GM12872 (cell line): ENCODE measurements around the gene SEMA4D.

Source experiments
- TF ChIP-seq, protein P1 (sequence below): IDR thresholded peaks from 3 replicates; pipeline ENCODE4 v1.5.1; 2011; ENCODE audit warnings: low read depth, mild to moderate bottlenecking, low read length, moderate library complexity; ENCODE audit not compliant: insufficient read depth

Gene SEMA4D

DNA sequence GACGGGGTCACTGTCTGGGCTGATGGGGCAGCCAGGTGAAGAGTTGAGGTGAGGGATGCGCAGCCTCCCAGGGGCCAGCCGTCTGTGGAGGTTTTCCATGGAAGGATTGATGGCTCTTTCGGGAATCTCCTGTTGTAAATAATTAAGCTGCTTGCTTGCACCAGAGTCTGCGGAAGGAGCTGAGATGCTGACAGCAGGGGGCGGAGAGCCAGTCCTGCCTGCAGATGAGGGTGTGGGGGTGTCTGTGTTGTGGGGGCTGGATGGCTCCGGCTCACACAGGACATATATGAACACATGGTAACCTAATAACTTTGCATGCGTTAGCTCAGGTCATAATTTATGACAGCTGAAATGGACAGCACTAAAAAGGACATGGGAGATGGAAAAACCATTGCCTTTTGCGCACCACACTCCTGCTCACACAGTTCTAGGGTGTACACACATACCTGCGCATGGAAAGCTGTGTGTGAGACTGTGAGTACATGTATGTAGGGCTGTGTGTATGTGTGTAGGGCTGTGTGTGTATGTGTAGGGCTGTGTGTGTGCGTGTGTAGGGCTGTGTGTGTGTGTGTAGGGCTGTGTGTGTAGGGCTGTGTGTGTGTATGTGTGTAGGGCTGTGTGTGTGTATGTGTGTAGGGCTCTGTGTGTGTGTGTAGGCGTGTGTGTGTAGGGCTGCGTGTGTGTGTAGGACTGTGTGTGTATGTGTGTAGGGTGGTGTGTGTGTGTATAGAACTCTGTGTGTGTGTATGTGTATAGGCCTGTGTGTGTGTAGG, 36.8 kb upstream of the SEMA4D start:
- TF ChIP-seq, protein P1, sequence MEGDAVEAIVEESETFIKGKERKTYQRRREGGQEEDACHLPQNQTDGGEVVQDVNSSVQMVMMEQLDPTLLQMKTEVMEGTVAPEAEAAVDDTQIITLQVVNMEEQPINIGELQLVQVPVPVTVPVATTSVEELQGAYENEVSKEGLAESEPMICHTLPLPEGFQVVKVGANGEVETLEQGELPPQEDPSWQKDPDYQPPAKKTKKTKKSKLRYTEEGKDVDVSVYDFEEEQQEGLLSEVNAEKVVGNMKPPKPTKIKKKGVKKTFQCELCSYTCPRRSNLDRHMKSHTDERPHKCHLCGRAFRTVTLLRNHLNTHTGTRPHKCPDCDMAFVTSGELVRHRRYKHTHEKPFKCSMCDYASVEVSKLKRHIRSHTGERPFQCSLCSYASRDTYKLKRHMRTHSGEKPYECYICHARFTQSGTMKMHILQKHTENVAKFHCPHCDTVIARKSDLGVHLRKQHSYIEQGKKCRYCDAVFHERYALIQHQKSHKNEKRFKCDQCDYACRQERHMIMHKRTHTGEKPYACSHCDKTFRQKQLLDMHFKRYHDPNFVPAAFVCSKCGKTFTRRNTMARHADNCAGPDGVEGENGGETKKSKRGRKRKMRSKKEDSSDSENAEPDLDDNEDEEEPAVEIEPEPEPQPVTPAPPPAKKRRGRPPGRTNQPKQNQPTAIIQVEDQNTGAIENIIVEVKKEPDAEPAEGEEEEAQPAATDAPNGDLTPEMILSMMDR: no peak

DNA sequence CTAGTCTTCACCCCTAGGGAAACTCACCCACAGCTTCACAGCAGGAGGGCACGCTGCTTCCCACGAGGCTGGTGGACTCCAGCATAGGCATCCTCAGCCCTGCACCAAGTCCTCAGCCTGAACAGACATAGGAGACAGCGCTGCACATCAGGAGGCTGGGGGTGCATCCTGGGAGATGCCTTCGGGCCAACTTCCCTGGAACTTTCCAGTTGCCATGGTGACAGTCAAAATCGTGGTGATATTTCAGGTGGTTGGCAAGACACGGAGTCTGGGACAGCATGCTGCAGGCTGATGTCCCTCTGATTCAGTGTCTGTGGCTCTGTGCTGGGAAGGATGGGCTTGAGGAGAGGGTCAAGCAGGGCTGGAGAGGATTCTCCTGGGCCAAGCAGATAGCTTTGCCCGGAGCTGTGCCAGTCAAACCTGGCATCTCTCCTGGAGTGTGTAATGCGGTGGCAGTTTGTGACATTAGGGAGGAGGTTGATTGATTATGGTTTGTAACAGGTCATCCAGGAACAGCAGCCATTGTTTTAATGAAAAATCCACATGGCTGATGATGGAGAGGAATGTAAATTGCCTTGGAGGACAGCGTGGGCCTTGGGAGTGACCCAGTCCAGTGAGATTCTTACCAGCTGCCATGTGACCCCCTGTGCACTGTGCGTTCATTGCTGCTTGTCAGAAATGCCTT, 35.6 kb upstream of the SEMA4D start:
- TF ChIP-seq, protein P1: no peak

DNA sequence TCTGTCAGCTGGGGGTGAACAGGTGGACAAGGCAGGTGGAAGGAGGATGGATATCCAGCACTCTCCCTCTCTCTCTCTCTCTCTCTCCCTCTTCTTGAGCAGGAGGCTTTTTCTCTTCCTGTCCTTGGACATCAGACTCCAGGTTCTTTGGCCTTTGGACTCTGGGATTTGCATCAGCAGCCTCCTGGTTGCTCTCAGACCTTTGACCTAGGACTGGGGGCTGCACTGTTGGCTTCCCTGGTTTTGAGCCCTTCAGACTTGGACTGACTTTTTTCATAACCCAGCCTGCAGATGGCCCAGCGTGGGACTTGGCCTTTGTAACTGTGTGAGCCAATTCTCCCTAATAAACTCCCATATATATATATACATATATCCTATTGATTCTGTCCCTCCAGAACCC, 35.0 kb upstream of the SEMA4D start:
- TF ChIP-seq, protein P1: no peak

DNA sequence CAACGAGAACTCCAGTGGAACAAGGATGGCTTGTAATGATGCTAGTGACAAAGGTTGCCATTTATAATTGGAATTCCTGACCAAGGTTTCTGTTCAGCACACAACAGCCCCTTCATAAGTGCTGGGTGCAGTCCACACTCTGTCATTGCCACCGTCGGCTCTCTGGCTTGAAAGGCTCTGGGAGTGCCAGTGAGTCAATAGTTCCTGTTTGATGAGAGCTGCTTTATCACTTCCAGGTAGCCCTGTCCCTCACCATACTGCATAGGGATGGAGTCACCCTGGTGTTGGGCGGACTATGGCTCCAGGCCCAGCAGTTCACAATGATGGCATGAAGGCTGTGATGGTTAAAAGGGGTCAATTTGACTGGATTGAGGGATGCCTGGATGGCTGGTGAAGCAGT, 34.6 kb upstream of the SEMA4D start:
- TF ChIP-seq, protein P1: no peak

DNA sequence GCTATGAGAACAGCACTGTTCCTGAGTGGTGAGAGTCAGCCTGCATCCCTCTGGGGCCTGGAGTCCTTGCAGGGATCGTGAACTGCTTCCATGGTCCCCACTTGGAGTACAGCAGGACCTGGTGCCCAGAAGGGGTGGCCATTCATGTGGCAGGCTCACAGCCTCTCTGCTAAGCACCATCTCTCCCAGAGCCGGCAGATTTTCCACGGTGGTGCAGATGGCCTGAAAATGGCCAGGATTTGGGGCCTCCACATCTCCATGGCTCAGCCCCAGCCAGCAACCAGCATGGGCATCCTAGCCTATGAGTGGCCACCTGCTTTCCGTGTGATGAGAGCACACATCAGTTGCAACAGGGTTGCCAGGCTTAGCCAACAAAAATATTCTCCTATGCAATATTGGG, 33.9 kb upstream of the SEMA4D start:
- TF ChIP-seq, protein P1: no peak

DNA sequence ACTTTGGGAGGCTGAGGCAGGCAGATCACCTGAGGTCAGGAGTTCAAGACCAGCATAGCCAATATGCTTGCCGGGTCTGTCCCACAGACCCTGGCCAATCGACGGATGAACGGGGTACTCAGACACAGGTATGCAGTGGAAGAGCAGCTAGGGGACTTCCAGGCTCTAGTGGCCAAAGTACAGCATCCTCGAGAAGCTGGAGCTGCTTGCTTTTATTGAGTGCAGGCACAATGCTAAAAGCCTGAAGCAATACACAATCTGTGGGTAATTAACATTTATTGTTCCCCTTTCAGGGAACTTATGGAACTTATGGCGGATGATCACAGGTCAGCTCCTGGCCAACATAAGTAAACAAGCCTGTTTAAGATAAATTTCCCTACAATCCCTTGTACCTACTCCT, 32.8 kb upstream of the SEMA4D start:
- TF ChIP-seq, protein P1: no peak

DNA sequence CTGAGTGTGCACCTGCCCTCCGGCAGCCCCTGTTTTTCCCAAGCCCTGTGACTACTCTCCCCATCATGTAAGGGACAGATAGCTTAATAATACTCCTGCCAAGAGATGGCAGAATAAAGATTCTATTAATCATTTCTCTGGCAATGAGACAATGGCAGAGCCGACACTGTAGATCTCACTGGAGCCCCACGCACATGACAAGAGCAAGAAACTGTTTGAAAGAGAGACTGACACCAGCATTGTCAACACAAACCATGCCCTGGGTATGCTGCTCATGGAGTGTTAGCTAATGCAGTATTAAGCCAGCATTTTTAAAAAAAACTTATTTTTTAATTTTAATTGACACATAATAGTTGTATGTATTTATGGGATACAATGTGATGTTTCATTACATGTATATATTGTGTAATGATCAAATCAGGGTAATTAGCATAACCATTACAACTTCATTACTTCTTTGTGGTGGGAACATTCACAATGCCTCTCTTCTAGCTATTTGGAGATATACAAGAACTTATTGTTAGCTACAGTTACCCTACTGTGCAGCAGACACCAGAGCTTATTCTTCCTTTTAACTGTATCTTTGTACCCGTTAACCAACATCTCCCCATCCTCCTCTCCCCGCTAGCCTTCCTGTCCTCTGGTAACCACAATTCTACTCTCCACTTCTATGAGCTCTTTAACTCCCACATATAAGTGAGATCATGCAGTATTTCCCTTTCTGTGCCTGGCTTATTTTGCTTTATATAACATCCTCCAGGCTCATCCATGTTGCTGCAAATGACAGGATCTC, 31.5 kb upstream of the SEMA4D start:
- TF ChIP-seq, protein P1: no peak
